Spleen (tissue), 11 donors: Measurements from ENCODE around the gene POLD3. TPM values are rescaled to one million over a fixed set of nuclear protein-coding genes. Genes with fewer than 3 reads are reported as not detected.
"Not testable (repeated sequence)": the region's sequence is repeated elsewhere in the genome, so short reads cannot be mapped to it uniquely, and the experiment has no call there.

Experiments
- DNase-seq: peaks from one replicate; pipeline ENCODE4 v3.0.0-alpha.2; 2020
- H3K27ac ChIP-seq, 8 donors: fragments of 200-600 bp; sonication (generic) in 7 of 8; 1 replicate in 4 of 8; 2 replicates in 4 of 8; pipeline versions ENCODE4 v1.5.0 to v1.8.0; 2016 to 2021; ENCODE audit warnings: inconsistent platforms in 4 of 8, mild to moderate bottlenecking in 4 of 8, moderate library complexity in 1 of 8
- H3K27me3 ChIP-seq, 7 donors: fragments of 200-600 bp; sonication (generic) in 6 of 7; replicated peaks in 1 of 7; 1 replicate in 4 of 7; 2 replicates in 3 of 7; pipeline versions ENCODE4 v1.5.0 to v1.8.0; 2016 to 2021; ENCODE audit warnings: inconsistent platforms in 3 of 7, mild to moderate bottlenecking in 1 of 7
- H3K36me3 ChIP-seq, 6 donors: fragments of 200-600 bp; sonication (generic) in 5 of 6; 1 replicate in 4 of 6; 2 replicates in 2 of 6; pipeline versions ENCODE4 v1.5.0 to v1.8.0; 2016 to 2021; ENCODE audit warnings: inconsistent platforms in 2 of 6
- H3K4me1 ChIP-seq, 6 donors: fragments of 200-600 bp; sonication (generic) in 5 of 6; 1 replicate in 3 of 6; 2 replicates in 3 of 6; pipeline versions ENCODE4 v1.5.0 to v1.8.0; 2016 to 2021; ENCODE audit warnings: inconsistent platforms in 3 of 6
- H3K4me3 ChIP-seq, 8 donors: fragments of 200-600 bp; sonication (generic) in 7 of 8; 1 replicate in 4 of 8; 2 replicates in 4 of 8; pipeline versions ENCODE4 v1.5.0 to v1.8.0; 2016 to 2021; ENCODE audit warnings: inconsistent platforms in 4 of 8, mild to moderate bottlenecking in 4 of 8, moderate library complexity in 2 of 8
- H3K9me3 ChIP-seq, 8 donors: fragments of 200-600 bp; sonication (generic) in 7 of 8; 1 replicate in 4 of 8; 2 replicates in 4 of 8; pipeline versions ENCODE4 v1.5.0 to v1.8.0; 2016 to 2021; ENCODE audit warnings: inconsistent platforms in 4 of 8
- POLR2A ChIP-seq, 3 donors: fragments of 450-650 bp; IDR thresholded peaks; one replicate each; pipeline ENCODE4 v1.5.1; 2017; ENCODE audit warnings: antibody characterized with exemption in 3 of 3, mild to moderate bottlenecking in 1 of 3
- POLR2AphosphoS5 ChIP-seq, 3 donors: sonication (generic); formaldehyde crosslinking; IDR thresholded peaks; one replicate each; pipeline ENCODE4 v1.5.1; 2017; ENCODE audit warnings: antibody characterized with exemption in 3 of 3
- WGBS, 5 donors: extraction: QIAGEN DNeasy Blood & Tissue Kit in 3 of 5; methylation state at CpG; one replicate each; pipeline versions ENCODE4 v1.1.5 to v1.1.7; 2013 to 2018; 5-methylcytosine and 5-hydroxymethylcytosine counted together
- intact Hi-C: fragments of 100-400 bp; cut with DNase I; formaldehyde crosslinking; loops from one replicate; pipeline ENCODE4 v1.15.0; 2023; ENCODE audit warnings: low total_unique reads
- polyA plus RNA-seq, 3 donors: library from polyadenylated mRNA; stranded (reverse); fragments of 200-250 nt; gene quantifications; one replicate each; pipeline ENCODE4 v1.2.1, GENCODE V29; 2013
- total RNA-seq, 7 donors: library from RNA; depleted of rRNA in 3 of 7; stranded (reverse); fragments of >200 nt in 3 of 7; fragmentation: NEBNext Ultra II Directional in 4 of 7; extraction: Animal tissue kit (Norgen Biotek cat#: 25700) in 4 of 7; gene quantifications; one replicate each; pipeline versions ENCODE4 v1.1.0 to v1.2.1, GENCODE V29; 2016 to 2021
- TF ChIP-seq, protein P1 (sequence below), 11 experiments: fragments of 200-600 bp in 7 of 11; fragments of 450-650 bp in 4 of 11; sonication (generic) in 4 of 11; IDR thresholded peaks in 8 of 11; conservative IDR thresholded peaks in 3 of 11; 1 replicate in 7 of 11; 2 replicates in 4 of 11; pipeline versions ENCODE4 v1.4.0 to v1.8.0; 2016 to 2021; ENCODE audit warnings: antibody characterized with exemption in 11 of 11, inconsistent platforms in 4 of 11, mild to moderate bottlenecking in 1 of 11
- donor health status: healthy with polysubstance abuse.
- donor health status: DM: no; HTN: no; CAD: no; lungs with moderate emphysema.
- donor health status: DM: no; HTN: no; CAD: no.
- donor health status: Bipolar disorder and iron deficiency.
- donor health status: healthy.
- donor health status: DM: no; HTN: no; CAD: no.
- donor health status: DM: yes; HTN: yes; CAD: no.

Gene POLD3
- total and polyA plus RNA-seq, 10 donors, result 5.0 to 23.1 (median 16.6) TPM

GRCh38 chr11:74650498-74650897 lies 58.1 kb downstream of the POLD3 start:
- intact Hi-C loops, result no loop called here
- TF ChIP-seq, protein P1, sequence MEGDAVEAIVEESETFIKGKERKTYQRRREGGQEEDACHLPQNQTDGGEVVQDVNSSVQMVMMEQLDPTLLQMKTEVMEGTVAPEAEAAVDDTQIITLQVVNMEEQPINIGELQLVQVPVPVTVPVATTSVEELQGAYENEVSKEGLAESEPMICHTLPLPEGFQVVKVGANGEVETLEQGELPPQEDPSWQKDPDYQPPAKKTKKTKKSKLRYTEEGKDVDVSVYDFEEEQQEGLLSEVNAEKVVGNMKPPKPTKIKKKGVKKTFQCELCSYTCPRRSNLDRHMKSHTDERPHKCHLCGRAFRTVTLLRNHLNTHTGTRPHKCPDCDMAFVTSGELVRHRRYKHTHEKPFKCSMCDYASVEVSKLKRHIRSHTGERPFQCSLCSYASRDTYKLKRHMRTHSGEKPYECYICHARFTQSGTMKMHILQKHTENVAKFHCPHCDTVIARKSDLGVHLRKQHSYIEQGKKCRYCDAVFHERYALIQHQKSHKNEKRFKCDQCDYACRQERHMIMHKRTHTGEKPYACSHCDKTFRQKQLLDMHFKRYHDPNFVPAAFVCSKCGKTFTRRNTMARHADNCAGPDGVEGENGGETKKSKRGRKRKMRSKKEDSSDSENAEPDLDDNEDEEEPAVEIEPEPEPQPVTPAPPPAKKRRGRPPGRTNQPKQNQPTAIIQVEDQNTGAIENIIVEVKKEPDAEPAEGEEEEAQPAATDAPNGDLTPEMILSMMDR (IDR thresholded peaks at IDR 0.05 in 8 of 11, conservative IDR thresholded peaks at IDR 0.05 in 3 of 11), result no peak
- TF ChIP-seq POLR2AphosphoS5 (IDR thresholded peaks at IDR 0.05) (no peak), POLR2A (IDR thresholded peaks at IDR 0.05) (no peak)
- H3K9me3 ChIP-seq, result no peaks in the 10 kb centered on the region

DNA sequence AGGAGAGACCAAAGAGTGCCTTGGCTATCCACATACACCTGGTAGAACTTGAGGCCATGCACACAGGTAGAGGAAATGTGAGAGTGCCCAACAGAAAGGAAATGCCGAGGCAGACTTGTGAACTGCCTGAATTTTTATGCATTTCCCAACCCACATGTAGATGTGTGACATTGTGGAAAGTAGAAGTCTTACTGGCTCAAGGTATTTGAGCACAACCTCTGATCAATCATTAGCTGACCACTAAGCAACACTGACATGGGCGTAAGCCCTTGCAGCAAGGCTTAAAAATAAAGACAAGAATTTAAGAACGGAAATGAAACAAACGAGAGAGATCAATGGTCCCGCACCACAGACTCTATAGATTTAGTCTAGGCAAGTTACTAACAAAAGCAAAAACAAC lies 62.6 kb downstream of the POLD3 start:
- Histone ChIP-seq H3K4me1 (no peaks in the 10 kb centered on the region), H3K27ac (no peak overlapping the region), H3K4me3 (no peak overlapping the region), H3K36me3 (peaks cover 0 to 38% (median 0%) of the 10 kb centered on the region in 6 donors), H3K9me3 (peaks cover 0 to 9% (median under 1%) of the 10 kb centered on the region in 8 donors), H3K27me3 (no peaks in the 10 kb centered on the region)
- DNase-seq, result no peak
- intact Hi-C loops, result no loop called here
- TF ChIP-seq POLR2A (IDR thresholded peaks at IDR 0.05), result no peak
- no peak for TF ChIP-seq POLR2AphosphoS5 (IDR thresholded peaks at IDR 0.05)
- TF ChIP-seq, protein P1 (IDR thresholded peaks at IDR 0.05 in 8 of 11, conservative IDR thresholded peaks at IDR 0.05 in 3 of 11), result no peak
- 94 to 97% (median 97%) methylated on average over 5 of the region's 5 CpGs for WGBS, 5 donors

More at GRCh38 chr11:74650498-74650897, 58.1 kb downstream of the POLD3 start:
- 97 to 100% (median 98%) methylated on average over 2 of the region's 2 CpGs for WGBS, 5 donors
- Histone ChIP-seq H3K27me3 (no peaks in the 10 kb centered on the region), H3K4me3 (no peak overlapping the region), H3K36me3 (peaks cover 0 to 77% (median 0%) of the 10 kb centered on the region in 6 donors), H3K27ac (no peak overlapping the region), H3K4me1 (no peaks in the 10 kb centered on the region)
- no peak for DNase-seq

DNA sequence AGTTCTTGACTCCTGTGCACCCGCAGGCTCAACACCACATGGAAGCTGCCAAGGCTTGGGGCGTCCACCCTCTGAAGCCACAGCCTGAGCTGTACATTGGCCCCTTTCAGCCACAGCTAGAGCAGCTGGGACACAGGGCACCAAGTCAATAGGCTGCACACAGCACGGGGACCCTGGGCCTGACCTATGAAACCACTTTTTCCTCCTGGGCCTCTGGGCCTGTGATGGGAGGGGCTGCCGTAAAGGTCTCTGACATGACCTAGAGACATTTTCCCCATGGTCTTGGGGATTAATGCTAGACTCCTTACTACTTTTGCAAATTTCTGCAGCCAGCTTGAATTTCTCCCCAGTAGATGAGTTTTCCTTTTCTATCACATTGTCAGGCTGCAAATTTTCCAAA lies 66.7 kb downstream of the POLD3 start:
- DNase-seq, intact Hi-C loops, H3K27me3 ChIP-seq, H3K27ac ChIP-seq, H3K4me3 ChIP-seq, H3K4me1 ChIP-seq: not testable (repeated sequence)
- WGBS, 5 donors, result 46 to 93% (median 83%) methylated on average over 2 to 4 of the region's 4 CpGs
- Histone ChIP-seq H3K9me3 (peaks cover 0 to 20% (median 8%) of the 10 kb centered on the region in 8 donors), H3K36me3 (peaks cover 0 to 14% (median 0%) of the 10 kb centered on the region in 6 donors)

- intact Hi-C loops, result no loop called here
- Histone ChIP-seq H3K4me1 (no peaks in the 10 kb centered on the region), H3K9me3 (peaks cover 0 to 20% (median 8%) of the 10 kb centered on the region in 8 donors), H3K36me3 (peaks cover 0 to 14% (median 0%) of the 10 kb centered on the region in 6 donors), H3K4me3 (no peak overlapping the region), H3K27me3 (no peaks in the 10 kb centered on the region), H3K27ac (no peak overlapping the region)
- TF ChIP-seq, protein P1 (IDR thresholded peaks at IDR 0.05 in 8 of 11, conservative IDR thresholded peaks at IDR 0.05 in 3 of 11), result no peak
- no peak for TF ChIP-seq POLR2A (IDR thresholded peaks at IDR 0.05)
- TF ChIP-seq POLR2AphosphoS5 (IDR thresholded peaks at IDR 0.05), result no peak
- 88 to 98% (median 94%) methylated on average over 4 of the region's 4 CpGs for WGBS, 5 donors
- DNase-seq, result no peak
Measured at GRCh38 chr11:74662487-74663103, 70.2 kb downstream of the POLD3 start.
